ENCODE results near the gene AFF3.
A peak's percentile ranks its signal among the peaks of the same experiment; 100 is the strongest.
"Not testable (repeated sequence)": the region's sequence is repeated elsewhere in the genome, so short reads cannot be mapped to it uniquely, and the experiment has no call there.

Gene AFF3

GRCh38 chr2:100143286-100143685, 896 bp upstream of the AFF3 start:
- DNase-seq: no peak

- no peak for DNase-seq
Observed at GRCh38 chr2:100141906-100142305, 484 bp downstream of the AFF3 start.

GRCh38 chr2:100140582-100140981, 1.8 kb downstream of the AFF3 start:
- peak; percentile 41 to 55 for DNase-seq

GRCh38 chr2:100137866-100138570, 4.4 kb downstream of the AFF3 start:
- no peak for DNase-seq

GRCh38 chr2:100137318-100137717, 5.1 kb downstream of the AFF3 start:
- no peak for DNase-seq

- DNase-seq: no peak
Observed at GRCh38 chr2:100136310-100136709, 6.1 kb downstream of the AFF3 start.

GRCh38 chr2:100135415-100135814, 7.0 kb downstream of the AFF3 start:
- DNase-seq: no peak

GRCh38 chr2:100130595-100131391, 11.6 kb downstream of the AFF3 start:
- no peak for DNase-seq

- no peak for DNase-seq
Observed at GRCh38 chr2:100126897-100127401, 15.4 kb downstream of the AFF3 start.

- no peak for DNase-seq
Observed at GRCh38 chr2:100126201-100126600, 16.2 kb downstream of the AFF3 start.

GRCh38 chr2:100125626-100126025, 16.8 kb downstream of the AFF3 start:
- no peak for DNase-seq

- DNase-seq: no peak
Observed at GRCh38 chr2:100124761-100125160, 17.6 kb downstream of the AFF3 start.

GRCh38 chr2:100121124-100121718, 21.2 kb downstream of the AFF3 start:
- DNase-seq: no peak

GRCh38 chr2:100119235-100119634, 23.2 kb downstream of the AFF3 start:
- no peak for DNase-seq

- DNase-seq: peak; percentile 56 to 59
Observed at GRCh38 chr2:100113990-100114433, 28.4 kb downstream of the AFF3 start.

- peak; percentile 49 to 54 for DNase-seq
Observed at GRCh38 chr2:100110614-100111000, 31.8 kb downstream of the AFF3 start.

- DNase-seq: no peak
Observed at GRCh38 chr2:100109986-100110613, 32.3 kb downstream of the AFF3 start.

- not testable (repeated sequence) for DNase-seq
Observed at GRCh38 chr2:100108648-100109020, 33.8 kb downstream of the AFF3 start.

GRCh38 chr2:100107906-100108647, 34.3 kb downstream of the AFF3 start:
- no peak for DNase-seq

GRCh38 chr2:100107440-100107839, 35.0 kb downstream of the AFF3 start:
- DNase-seq: no peak

- no peak for DNase-seq
Observed at GRCh38 chr2:100106460-100106859, 35.9 kb downstream of the AFF3 start.

- no peak for DNase-seq
Observed at GRCh38 chr2:100105678-100106054, 36.7 kb downstream of the AFF3 start.
